Measurements from ENCODE around the gene MXD3. TPM values are rescaled to one million over a fixed set of nuclear protein-coding genes. Genes with fewer than 3 reads are reported as not detected.
A peak's percentile ranks its signal among the peaks of the same experiment; 100 is the strongest.

MXD3 gene
- total and polyA plus RNA-seq, 4 experiments from 2014 or later = 0.28 to 17.3 (median 9.3) TPM

- peak overlapping the region in 4 of 8 donors; percentile 7 to 48 (median 28) for H3K4me3 Mint-ChIP-seq
- DNase-seq = no peak
- Histone ChIP-seq H3K4me3 (ENCODE audit: low read length in 2 of 2) (no peak overlapping the region), H3K36me3 (ENCODE audit: insufficient read depth, low read length) (peaks cover 47% of the 10 kb centered on the region), H3K27ac (ENCODE audit: low read depth, low read length) (no peak overlapping the region), H3K9me3 (ENCODE audit: control insufficient read depth in 1 of 2, low read length in 2 of 2) (no peaks in the 10 kb centered on the region), H3K4me1 (ENCODE audit: insufficient read depth, low read length) (peaks cover 30% of the 10 kb centered on the region), H3K27me3 (ENCODE audit: insufficient read depth, low read length) (no peaks in the 10 kb centered on the region)
- H3K36me3 Mint-ChIP-seq = peaks cover 40 to 60% of the 10 kb centered on the region in 2 donors
- ChIA-PET POLR2A (ENCODE audit: partially characterized antibody) (interaction anchor here (1.1 kb wide), 1 partner anchor 12 kb away, joined by 3 read pairs; no protein-coding TSS in a partner anchor), CTCF (ENCODE audit: partially characterized antibody) (interaction anchor here (1.2 to 7.9 kb wide), 3 partner anchors 14 to 182 kb away, joined by 6 to 42 read pairs (median 6); no protein-coding TSS in a partner anchor)
- H3K27me3 Mint-ChIP-seq = no peaks in the 10 kb centered on the region
- intact Hi-C loops (cut with micrococcal nuclease) = no loop called here
- H3K4me1 Mint-ChIP-seq = peaks cover 33 to 51% (median 42%) of the 10 kb centered on the region in 4 donors
- peak overlapping the region; percentile 39 to 90 (median 84) for H3K27ac Mint-ChIP-seq
- H3K9me3 Mint-ChIP-seq = peaks cover 0 to 3% (median 0%) of the 10 kb centered on the region in 8 donors
Measured at GRCh38 chr5:177295924-177296323, 15.8 kb downstream of the MXD3 start.

GRCh38 chr5:177294632-177295031 lies 17.1 kb downstream of the MXD3 start:
- no peak for DNase-seq
- ChIA-PET CTCF (ENCODE audit: partially characterized antibody) (interaction anchor here (1.1 to 7.9 kb wide), 2 partner anchors 9 to 15 kb away, joined by 5 to 42 read pairs; partner anchors contain the start of genes PRELID1 and RAB24), POLR2A (ENCODE audit: partially characterized antibody) (interaction anchor here (0.6 to 2.0 kb wide), 2 partner anchors 9 to 112 kb away, joined by 3 to 6 read pairs; partner anchors contain the start of genes PRELID1 and RAB24)
- H3K4me3 ChIP-seq (ENCODE audit: low read length in 2 of 2) = no peak overlapping the region
- H3K4me3 Mint-ChIP-seq = no peak overlapping the region
- peaks cover 18% of the 10 kb centered on the region for H3K4me1 ChIP-seq (ENCODE audit: insufficient read depth, low read length)
- H3K9me3 ChIP-seq (ENCODE audit: control insufficient read depth in 1 of 2, low read length in 2 of 2) = no peaks in the 10 kb centered on the region
- peaks cover 0 to 3% (median 0%) of the 10 kb centered on the region in 8 donors for H3K9me3 Mint-ChIP-seq
- H3K36me3 ChIP-seq (ENCODE audit: insufficient read depth, low read length) = peaks cover 52% of the 10 kb centered on the region
- no peak overlapping the region for H3K27ac ChIP-seq (ENCODE audit: low read depth, low read length)
- peaks cover 21 to 38% (median 30%) of the 10 kb centered on the region in 4 donors for H3K4me1 Mint-ChIP-seq
- no peaks in the 10 kb centered on the region for H3K27me3 ChIP-seq (ENCODE audit: insufficient read depth, low read length)
- H3K27me3 Mint-ChIP-seq = no peaks in the 10 kb centered on the region
- intact Hi-C loops (cut with micrococcal nuclease) = no loop called here
- peak overlapping the region in 4 of 7 donors; percentile 22 to 46 (median 36) for H3K27ac Mint-ChIP-seq
- peaks cover 43 to 64% of the 10 kb centered on the region in 2 donors for H3K36me3 Mint-ChIP-seq

GRCh38 chr5:177293819-177294581 lies 17.7 kb downstream of the MXD3 start:
- ChIA-PET POLR2A (ENCODE audit: partially characterized antibody) (interaction anchor here (0.6 to 2.0 kb wide), 2 partner anchors 9 to 112 kb away, joined by 3 to 6 read pairs; partner anchors contain the start of genes PRELID1 and RAB24), CTCF (ENCODE audit: partially characterized antibody) (interaction anchor here (1.1 to 7.9 kb wide), 2 partner anchors 10 to 16 kb away, joined by 5 to 42 read pairs; partner anchors contain the start of genes PRELID1 and RAB24)
- H3K27me3 Mint-ChIP-seq = no peaks in the 10 kb centered on the region
- H3K4me1 Mint-ChIP-seq = peaks cover 19 to 31% (median 24%) of the 10 kb centered on the region in 4 donors
- H3K27ac Mint-ChIP-seq = peak overlapping the region in 1 of 7 donors; percentile 87
- H3K4me1 ChIP-seq (ENCODE audit: insufficient read depth, low read length) = peaks cover 14% of the 10 kb centered on the region
- H3K36me3 ChIP-seq (ENCODE audit: insufficient read depth, low read length) = peaks cover 57% of the 10 kb centered on the region
- intact Hi-C loops (cut with micrococcal nuclease) = no loop called here
- H3K27me3 ChIP-seq (ENCODE audit: insufficient read depth, low read length) = no peaks in the 10 kb centered on the region
- H3K9me3 ChIP-seq (ENCODE audit: control insufficient read depth in 1 of 2, low read length in 2 of 2) = no peaks in the 10 kb centered on the region
- H3K36me3 Mint-ChIP-seq = peaks cover 47 to 69% of the 10 kb centered on the region in 2 donors
- H3K27ac ChIP-seq (ENCODE audit: low read depth, low read length) = no peak overlapping the region
- no peak overlapping the region for H3K4me3 Mint-ChIP-seq
- no peak for DNase-seq
- no peak overlapping the region for H3K4me3 ChIP-seq (ENCODE audit: low read length in 2 of 2)
- peaks cover 0 to 3% (median 0%) of the 10 kb centered on the region in 8 donors for H3K9me3 Mint-ChIP-seq

GRCh38 chr5:177291735-177292134 lies 20.0 kb downstream of the MXD3 start:
- H3K4me3 Mint-ChIP-seq = no peak overlapping the region
- peak overlapping the region in 3 of 7 donors; percentile 37 to 76 (median 47) for H3K27ac Mint-ChIP-seq
- no peak overlapping the region for H3K27ac ChIP-seq (ENCODE audit: low read depth, low read length)
- H3K36me3 ChIP-seq (ENCODE audit: insufficient read depth, low read length) = peaks cover 67% of the 10 kb centered on the region
- H3K27me3 ChIP-seq (ENCODE audit: insufficient read depth, low read length) = no peaks in the 10 kb centered on the region
- peaks cover 11% of the 10 kb centered on the region for H3K4me1 ChIP-seq (ENCODE audit: insufficient read depth, low read length)
- peaks cover 50 to 75% of the 10 kb centered on the region in 2 donors for H3K36me3 Mint-ChIP-seq
- H3K4me3 ChIP-seq (ENCODE audit: low read length in 2 of 2) = no peak overlapping the region
- DNase-seq = no peak
- peaks cover 0 to 3% (median 0%) of the 10 kb centered on the region in 8 donors for H3K9me3 Mint-ChIP-seq
- no peaks in the 10 kb centered on the region for H3K27me3 Mint-ChIP-seq
- CTCF ChIA-PET (ENCODE audit: partially characterized antibody) = no interaction called here
- intact Hi-C loops (cut with micrococcal nuclease) = no loop called here
- POLR2A ChIA-PET (ENCODE audit: partially characterized antibody) = no interaction called here
- no peaks in the 10 kb centered on the region for H3K9me3 ChIP-seq (ENCODE audit: control insufficient read depth in 1 of 2, low read length in 2 of 2)
- peaks cover 16 to 25% (median 17%) of the 10 kb centered on the region in 4 donors for H3K4me1 Mint-ChIP-seq

GRCh38 chr5:177290816-177291596 lies 20.7 kb downstream of the MXD3 start:
- H3K27ac Mint-ChIP-seq = no peak overlapping the region
- POLR2A ChIA-PET (ENCODE audit: partially characterized antibody) = no interaction called here
- H3K36me3 Mint-ChIP-seq = peaks cover 47 to 75% of the 10 kb centered on the region in 2 donors
- H3K4me1 Mint-ChIP-seq = peaks cover 9 to 19% (median 10%) of the 10 kb centered on the region in 4 donors
- peaks cover 0 to 3% (median 0%) of the 10 kb centered on the region in 8 donors for H3K9me3 Mint-ChIP-seq
- intact Hi-C loops (cut with micrococcal nuclease) = no loop called here
- peaks cover 4% of the 10 kb centered on the region for H3K4me1 ChIP-seq (ENCODE audit: insufficient read depth, low read length)
- H3K9me3 ChIP-seq (ENCODE audit: control insufficient read depth in 1 of 2, low read length in 2 of 2) = no peaks in the 10 kb centered on the region
- no peak for DNase-seq
- CTCF ChIA-PET (ENCODE audit: partially characterized antibody) = no interaction called here
- no peaks in the 10 kb centered on the region for H3K27me3 Mint-ChIP-seq
- H3K27ac ChIP-seq (ENCODE audit: low read depth, low read length) = no peak overlapping the region
- no peak overlapping the region for H3K4me3 Mint-ChIP-seq
- H3K4me3 ChIP-seq (ENCODE audit: low read length in 2 of 2) = no peak overlapping the region
- no peaks in the 10 kb centered on the region for H3K27me3 ChIP-seq (ENCODE audit: insufficient read depth, low read length)
- peaks cover 67% of the 10 kb centered on the region for H3K36me3 ChIP-seq (ENCODE audit: insufficient read depth, low read length)

- no peak overlapping the region for H3K4me3 ChIP-seq (ENCODE audit: low read length in 2 of 2)
- H3K27ac ChIP-seq (ENCODE audit: low read depth, low read length) = no peak overlapping the region
- Mint-ChIP-seq H3K27ac (no peak overlapping the region), H3K27me3 (no peaks in the 10 kb centered on the region), H3K36me3 (peaks cover 35 to 72% of the 10 kb centered on the region in 2 donors), H3K9me3 (no peaks in the 10 kb centered on the region), H3K4me3 (no peak overlapping the region), H3K4me1 (peaks cover 0 to 4% (median 1%) of the 10 kb centered on the region in 4 donors)
- intact Hi-C loops (cut with micrococcal nuclease) = no loop called here
- peaks cover 60% of the 10 kb centered on the region for H3K36me3 ChIP-seq (ENCODE audit: insufficient read depth, low read length)
- H3K4me1 ChIP-seq (ENCODE audit: insufficient read depth, low read length) = no peaks in the 10 kb centered on the region
- H3K27me3 ChIP-seq (ENCODE audit: insufficient read depth, low read length) = no peaks in the 10 kb centered on the region
- DNase-seq = no peak
- POLR2A ChIA-PET (ENCODE audit: partially characterized antibody) = no interaction called here
- H3K9me3 ChIP-seq (ENCODE audit: control insufficient read depth in 1 of 2, low read length in 2 of 2) = no peaks in the 10 kb centered on the region
- CTCF ChIA-PET (ENCODE audit: partially characterized antibody) = no interaction called here
Measured at GRCh38 chr5:177288191-177288590, 23.5 kb downstream of the MXD3 start.
